ENCODE measurements around the gene SP140.

GRCh38 chr2:230227216-230227615, 1.7 kb downstream of the SP140 start:
- no peak for TF ChIP-seq POLR2A (IDR thresholded peaks at IDR 0.05)
- TF ChIP-seq CTCF (IDR thresholded peaks at IDR 0.05) = no peak
